ENCODE data around the gene ZWILCH. TPM values are rescaled to one million over a fixed set of nuclear protein-coding genes. Genes with fewer than 3 reads are reported as not detected.

The ZWILCH gene
- total RNA-seq, 1 experiment from 2014 or later, result 39.9 TPM

DNA sequence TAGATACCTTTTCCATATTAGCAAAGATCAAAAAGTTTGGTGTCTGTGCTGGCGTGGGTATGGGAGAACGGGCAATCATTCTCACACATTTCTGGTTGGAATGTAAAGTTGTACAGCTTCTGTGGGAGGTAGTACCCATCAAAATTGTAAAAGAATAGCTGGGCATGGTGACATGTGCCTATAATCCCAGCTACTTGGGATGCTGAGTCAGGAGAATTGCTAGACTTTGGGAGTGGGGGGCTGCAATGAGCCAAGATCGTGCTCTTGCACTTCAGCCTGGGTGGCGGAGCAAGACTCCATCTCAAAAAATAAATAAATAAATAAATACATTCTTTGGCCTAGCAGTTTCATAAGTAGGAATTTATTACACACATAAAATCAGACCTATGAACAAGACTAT lies 37.8 kb downstream of the ZWILCH start:
- TF ChIP-seq SIN3A (IDR thresholded peaks at IDR 0.05; ENCODE audit: borderline replicate concordance, insufficient read depth, low read depth, low read length), result no peak
- TF ChIP-seq TCF7L2 (IDR thresholded peaks at IDR 0.05; ENCODE audit: low read depth, low read length), result no peak
- TF ChIP-seq POLR2AphosphoS5 (IDR thresholded peaks at IDR 0.05; ENCODE audit: low read depth, low read length), result no peak
- TF ChIP-seq, protein P1, sequence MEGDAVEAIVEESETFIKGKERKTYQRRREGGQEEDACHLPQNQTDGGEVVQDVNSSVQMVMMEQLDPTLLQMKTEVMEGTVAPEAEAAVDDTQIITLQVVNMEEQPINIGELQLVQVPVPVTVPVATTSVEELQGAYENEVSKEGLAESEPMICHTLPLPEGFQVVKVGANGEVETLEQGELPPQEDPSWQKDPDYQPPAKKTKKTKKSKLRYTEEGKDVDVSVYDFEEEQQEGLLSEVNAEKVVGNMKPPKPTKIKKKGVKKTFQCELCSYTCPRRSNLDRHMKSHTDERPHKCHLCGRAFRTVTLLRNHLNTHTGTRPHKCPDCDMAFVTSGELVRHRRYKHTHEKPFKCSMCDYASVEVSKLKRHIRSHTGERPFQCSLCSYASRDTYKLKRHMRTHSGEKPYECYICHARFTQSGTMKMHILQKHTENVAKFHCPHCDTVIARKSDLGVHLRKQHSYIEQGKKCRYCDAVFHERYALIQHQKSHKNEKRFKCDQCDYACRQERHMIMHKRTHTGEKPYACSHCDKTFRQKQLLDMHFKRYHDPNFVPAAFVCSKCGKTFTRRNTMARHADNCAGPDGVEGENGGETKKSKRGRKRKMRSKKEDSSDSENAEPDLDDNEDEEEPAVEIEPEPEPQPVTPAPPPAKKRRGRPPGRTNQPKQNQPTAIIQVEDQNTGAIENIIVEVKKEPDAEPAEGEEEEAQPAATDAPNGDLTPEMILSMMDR (IDR thresholded peaks at IDR 0.05), result no peak
- TF ChIP-seq, protein P2, sequence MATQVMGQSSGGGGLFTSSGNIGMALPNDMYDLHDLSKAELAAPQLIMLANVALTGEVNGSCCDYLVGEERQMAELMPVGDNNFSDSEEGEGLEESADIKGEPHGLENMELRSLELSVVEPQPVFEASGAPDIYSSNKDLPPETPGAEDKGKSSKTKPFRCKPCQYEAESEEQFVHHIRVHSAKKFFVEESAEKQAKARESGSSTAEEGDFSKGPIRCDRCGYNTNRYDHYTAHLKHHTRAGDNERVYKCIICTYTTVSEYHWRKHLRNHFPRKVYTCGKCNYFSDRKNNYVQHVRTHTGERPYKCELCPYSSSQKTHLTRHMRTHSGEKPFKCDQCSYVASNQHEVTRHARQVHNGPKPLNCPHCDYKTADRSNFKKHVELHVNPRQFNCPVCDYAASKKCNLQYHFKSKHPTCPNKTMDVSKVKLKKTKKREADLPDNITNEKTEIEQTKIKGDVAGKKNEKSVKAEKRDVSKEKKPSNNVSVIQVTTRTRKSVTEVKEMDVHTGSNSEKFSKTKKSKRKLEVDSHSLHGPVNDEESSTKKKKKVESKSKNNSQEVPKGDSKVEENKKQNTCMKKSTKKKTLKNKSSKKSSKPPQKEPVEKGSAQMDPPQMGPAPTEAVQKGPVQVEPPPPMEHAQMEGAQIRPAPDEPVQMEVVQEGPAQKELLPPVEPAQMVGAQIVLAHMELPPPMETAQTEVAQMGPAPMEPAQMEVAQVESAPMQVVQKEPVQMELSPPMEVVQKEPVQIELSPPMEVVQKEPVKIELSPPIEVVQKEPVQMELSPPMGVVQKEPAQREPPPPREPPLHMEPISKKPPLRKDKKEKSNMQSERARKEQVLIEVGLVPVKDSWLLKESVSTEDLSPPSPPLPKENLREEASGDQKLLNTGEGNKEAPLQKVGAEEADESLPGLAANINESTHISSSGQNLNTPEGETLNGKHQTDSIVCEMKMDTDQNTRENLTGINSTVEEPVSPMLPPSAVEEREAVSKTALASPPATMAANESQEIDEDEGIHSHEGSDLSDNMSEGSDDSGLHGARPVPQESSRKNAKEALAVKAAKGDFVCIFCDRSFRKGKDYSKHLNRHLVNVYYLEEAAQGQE (IDR thresholded peaks at IDR 0.05; ENCODE audit: insufficient read depth in 1 of 2, low read depth in 2 of 2, low read length in 1 of 2), result no peak
- no peaks in the 10 kb centered on the region for H3K9me3 ChIP-seq (ENCODE audit: control insufficient read depth, insufficient read depth, low read depth, low read length)
- no peak overlapping the region for H3K27ac ChIP-seq (ENCODE audit: low read length)
- CTCF ChIA-PET, result interaction anchor here (0.6 kb wide), 1 partner anchor 29 kb away, joined by 3 read pairs; no protein-coding TSS in a partner anchor
- no peaks in the 10 kb centered on the region for H3K27me3 ChIP-seq (ENCODE audit: control insufficient read depth, insufficient read depth, low read length)
- intact Hi-C loops (cut with micrococcal nuclease; ENCODE audit: unreplicated experiment), result no loop called here
- in situ Hi-C loops (cut with HindIII; ENCODE audit: low pct_unique_long_range_greater_than_20kb, low sequenced_read_pairs), result no loop called here
- H3K4me3 ChIP-seq (ENCODE audit: low read depth in 2 of 2, low read length in 2 of 2), result no peak overlapping the region
- no peaks in the 10 kb centered on the region for H3K4me1 ChIP-seq (ENCODE audit: control insufficient read depth, insufficient read depth, low read length)
- POLR2A ChIA-PET, result no interaction called here
- no peak for ATAC-seq
- BruUV-seq (replicated peaks), result no TSS peak
- H3K36me3 ChIP-seq (ENCODE audit: control insufficient read depth, insufficient read depth, low read length), result 0 out of 2 replicates have a peak, but pooled peaks cover 2% of the 10 kb centered on the region
- no peak for DNase-seq (ENCODE audit: low read depth, low spot score)

DNA sequence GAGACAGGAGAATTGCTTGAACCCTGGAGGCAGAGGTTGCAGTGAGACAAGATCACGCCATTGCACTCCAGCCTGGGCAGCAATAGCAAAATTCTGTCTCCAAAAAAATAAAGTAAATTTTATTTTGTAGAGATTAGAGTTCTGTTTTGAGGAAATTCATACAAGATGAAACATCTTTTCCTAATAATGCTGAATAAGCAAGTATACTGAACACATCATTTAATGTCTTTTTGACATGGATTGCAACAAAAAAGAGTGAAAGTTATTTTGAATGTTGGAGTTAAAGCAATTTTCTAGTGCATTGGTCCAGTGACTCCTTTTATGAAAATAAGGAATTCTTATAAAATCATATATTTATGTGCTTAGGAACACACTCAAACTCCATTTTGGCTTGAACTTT lies 40.1 kb downstream of the ZWILCH start:
- intact Hi-C loops (cut with micrococcal nuclease; ENCODE audit: unreplicated experiment), result no loop called here
- BruUV-seq (replicated peaks), result no TSS peak
- Histone ChIP-seq H3K36me3 (ENCODE audit: control insufficient read depth, insufficient read depth, low read length) (0 out of 2 replicates have a peak, but pooled peaks cover 9% of the 10 kb centered on the region), H3K4me3 (ENCODE audit: low read depth in 2 of 2, low read length in 2 of 2) (no peak overlapping the region), H3K9me3 (ENCODE audit: control insufficient read depth, insufficient read depth, low read depth, low read length) (no peaks in the 10 kb centered on the region), H3K4me1 (ENCODE audit: control insufficient read depth, insufficient read depth, low read length) (no peaks in the 10 kb centered on the region), H3K27me3 (ENCODE audit: control insufficient read depth, insufficient read depth, low read length) (no peaks in the 10 kb centered on the region), H3K27ac (ENCODE audit: low read length) (no peak overlapping the region)
- no peak for ATAC-seq
- no peak for DNase-seq (ENCODE audit: low read depth, low spot score)
- TF ChIP-seq, protein P2 (IDR thresholded peaks at IDR 0.05; ENCODE audit: insufficient read depth in 1 of 2, low read depth in 2 of 2, low read length in 1 of 2), result no peak
- TF ChIP-seq, protein P1 (IDR thresholded peaks at IDR 0.05), result no peak
- TF ChIP-seq SIN3A (IDR thresholded peaks at IDR 0.05; ENCODE audit: borderline replicate concordance, insufficient read depth, low read depth, low read length), result no peak
- in situ Hi-C loops (cut with HindIII; ENCODE audit: low pct_unique_long_range_greater_than_20kb, low sequenced_read_pairs), result no loop called here
- ChIA-PET POLR2A (no interaction called here), CTCF (no interaction called here)
